HCEC 1CT (cell line): ENCODE data around the gene ARHGAP29.
"Not testable (repeated sequence)": the region's sequence is repeated elsewhere in the genome, so short reads cannot be mapped to it uniquely, and the experiment has no call there.

Experiments
- DNase-seq: peaks from one replicate; pipeline ENCODE4 v3.0.0-alpha.2; 2017

Gene ARHGAP29

DNA sequence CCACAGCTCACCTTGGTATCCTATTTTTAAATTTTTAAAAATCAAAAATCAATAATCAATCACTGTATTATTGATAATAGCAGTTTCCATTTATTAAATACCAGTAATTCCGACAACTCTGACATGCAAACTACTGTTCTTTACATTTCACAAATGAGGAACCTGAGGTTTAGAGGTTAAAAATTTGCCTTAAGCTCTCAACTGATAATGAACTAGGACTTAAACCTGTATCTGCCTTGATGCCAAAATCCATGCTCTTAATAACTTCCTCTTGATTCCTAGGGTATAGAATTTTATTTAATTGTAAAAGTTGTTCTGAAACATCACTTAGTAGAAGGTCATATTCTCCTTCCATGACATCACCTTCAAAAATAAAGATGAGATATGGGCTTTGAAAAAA, 5.6 kb downstream of the ARHGAP29 start:
- DNase-seq, result no peak

DNA sequence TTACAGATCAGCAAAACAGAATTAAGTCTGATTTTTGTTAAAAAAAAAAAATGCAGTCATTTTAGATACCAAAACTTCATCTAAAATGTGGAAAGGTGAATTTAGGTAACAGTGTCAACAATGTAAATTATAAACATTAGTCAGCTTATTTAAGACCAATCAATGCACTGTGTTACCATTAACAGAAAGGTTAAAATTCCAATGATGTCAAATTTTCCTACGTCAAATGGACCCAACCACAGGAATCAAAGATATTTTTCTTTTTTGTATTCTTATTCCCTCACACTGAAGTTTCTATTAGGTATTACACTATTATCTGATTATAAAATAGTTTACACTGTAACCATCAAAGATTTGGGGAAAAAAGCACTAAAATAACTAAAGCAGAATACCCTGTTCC, 6.5 kb downstream of the ARHGAP29 start:
- DNase-seq, result no peak

DNA sequence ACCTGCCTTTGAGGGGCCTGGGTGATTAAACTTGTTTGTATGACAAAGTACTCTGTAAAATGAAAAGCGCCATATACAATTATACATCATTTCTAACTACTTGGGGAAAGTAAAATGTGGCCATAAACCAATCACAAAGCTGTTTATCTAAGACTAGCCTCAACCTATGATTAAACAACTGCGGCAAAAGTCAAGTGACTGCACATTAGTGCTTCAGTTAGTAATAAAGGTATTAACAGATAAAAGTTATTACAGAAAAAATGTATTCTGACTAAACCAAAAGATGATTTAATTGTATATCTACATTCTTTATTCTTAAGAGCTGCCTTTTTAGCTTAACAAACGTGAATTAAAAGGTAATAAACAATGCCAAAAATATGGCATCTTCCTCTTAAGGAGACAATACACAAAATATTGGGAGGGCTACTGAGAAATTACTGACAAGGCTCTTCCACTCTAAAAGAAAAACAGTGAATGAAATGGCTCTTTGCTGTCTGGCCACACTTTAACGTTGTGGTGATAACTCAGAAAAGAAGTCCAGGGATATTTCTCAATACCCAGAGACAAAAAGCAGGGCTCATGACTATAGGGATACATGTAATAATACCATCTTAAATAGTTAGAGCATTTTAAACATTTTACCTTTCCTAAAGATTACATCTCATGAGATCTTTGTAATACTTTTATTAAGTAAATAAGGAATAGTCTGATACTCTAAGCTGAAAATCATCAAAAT, 8.6 kb downstream of the ARHGAP29 start:
- no peak for DNase-seq

DNA sequence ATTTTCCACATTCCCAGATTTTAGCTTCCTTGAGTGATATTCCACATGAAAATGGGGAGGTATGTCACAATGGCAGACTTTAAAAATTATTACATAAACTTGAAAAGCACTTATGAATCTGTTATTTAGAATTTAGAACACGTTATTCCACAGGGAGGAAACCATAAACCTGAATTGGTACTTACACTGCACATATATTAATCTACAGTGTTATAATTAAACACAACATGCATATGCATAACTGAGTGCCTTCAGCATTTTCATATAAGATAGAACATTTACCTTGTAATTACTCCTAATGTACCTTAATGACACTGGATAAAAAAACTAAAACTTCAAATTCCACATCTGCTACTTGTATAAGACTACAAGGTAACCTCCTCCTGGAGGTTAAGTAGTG, 9.8 kb downstream of the ARHGAP29 start:
- no peak for DNase-seq

DNA sequence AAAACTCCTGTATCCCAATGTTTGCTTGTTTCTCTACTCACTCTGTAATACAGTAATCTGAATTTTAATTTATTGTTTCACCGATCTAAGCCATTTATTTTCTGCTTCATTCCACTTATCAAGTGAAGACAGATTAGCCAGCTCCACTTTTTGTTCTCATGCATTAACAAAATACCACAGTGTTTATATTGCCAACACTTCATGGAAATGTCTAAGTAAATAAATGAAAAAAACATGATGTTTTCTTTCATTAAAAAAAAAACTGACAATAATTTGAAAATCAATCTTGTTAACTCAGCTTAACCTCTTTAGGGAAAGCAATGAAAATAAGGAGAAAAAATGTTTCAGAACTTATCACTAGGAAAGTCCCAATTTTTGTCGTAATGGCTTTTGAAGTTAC, 11.5 kb downstream of the ARHGAP29 start:
- no peak for DNase-seq

DNA sequence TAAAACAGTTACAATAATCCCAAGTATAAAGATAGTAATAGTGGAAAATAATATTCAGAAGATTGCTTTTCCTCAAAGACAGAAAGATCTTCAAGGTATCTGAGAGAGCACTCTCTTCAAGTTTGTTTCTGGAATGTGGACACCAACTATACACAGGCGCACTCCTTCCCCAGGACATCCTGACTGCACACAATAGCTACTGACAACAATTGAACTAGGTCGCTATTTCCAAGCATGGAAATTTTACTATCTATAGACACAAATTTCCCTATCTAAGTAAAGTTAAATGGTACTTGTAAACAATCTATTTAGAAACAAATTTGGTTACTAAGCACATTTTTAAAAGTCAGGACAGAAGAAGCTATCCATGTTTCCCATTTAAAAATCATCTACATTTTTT, 19.1 kb downstream of the ARHGAP29 start:
- DNase-seq, result no peak

DNA sequence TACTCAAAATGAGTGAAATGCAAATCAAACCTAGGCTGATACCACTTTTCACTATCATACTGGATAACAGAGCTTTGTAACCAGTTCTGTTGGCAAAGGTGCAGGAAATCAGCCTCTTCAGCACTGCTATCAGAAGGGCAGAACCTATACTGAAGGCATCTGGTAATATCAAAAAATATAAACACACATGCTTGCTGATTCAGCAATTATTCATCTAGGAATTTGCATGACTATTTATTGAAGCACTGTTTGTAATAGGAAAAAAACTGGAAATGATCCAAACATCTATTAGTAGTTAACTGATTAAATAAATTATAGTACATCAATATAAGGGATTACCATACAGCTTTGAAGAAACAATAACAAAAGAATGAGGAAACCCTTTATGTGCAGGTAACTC, 21.4 kb downstream of the ARHGAP29 start:
- peak; percentile 64 for DNase-seq

DNA sequence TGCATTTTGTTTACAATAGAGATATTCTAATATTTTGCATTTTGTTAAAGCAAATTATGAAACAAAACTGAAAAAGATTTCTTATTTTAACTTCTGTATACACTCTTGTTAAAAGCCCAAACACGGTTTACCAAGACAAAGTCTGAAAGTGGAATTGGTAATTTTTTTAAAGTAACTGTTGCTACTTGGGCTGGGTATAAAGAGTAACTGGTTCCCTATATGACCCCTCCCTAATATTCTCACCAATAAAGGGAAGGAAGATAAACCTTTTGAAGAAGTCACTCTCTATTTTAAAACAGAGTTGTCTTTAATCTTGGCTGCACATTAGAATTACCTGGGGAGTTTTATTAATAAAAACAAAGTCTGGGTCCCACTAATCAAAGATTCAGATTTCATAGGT, 27.4 kb downstream of the ARHGAP29 start:
- DNase-seq, result no peak

DNA sequence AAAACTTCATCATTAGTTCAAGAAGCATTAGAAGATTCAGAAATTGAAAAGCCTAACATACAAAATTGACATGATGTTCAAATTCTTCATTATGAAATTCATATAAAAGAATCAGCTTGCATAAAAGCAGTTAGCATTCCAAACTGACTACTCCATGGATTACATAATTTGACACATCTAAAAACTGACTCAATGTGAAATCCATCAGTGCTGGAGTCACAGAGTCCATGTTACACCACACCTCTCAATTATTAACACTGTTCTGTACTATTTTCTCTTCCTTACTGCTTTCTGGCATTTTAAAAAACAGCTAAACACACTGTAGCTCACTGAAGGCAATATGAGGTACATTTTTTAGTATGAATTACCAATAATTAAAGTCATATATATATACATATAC, 28.0 kb downstream of the ARHGAP29 start:
- DNase-seq, result peak; percentile 81

DNA sequence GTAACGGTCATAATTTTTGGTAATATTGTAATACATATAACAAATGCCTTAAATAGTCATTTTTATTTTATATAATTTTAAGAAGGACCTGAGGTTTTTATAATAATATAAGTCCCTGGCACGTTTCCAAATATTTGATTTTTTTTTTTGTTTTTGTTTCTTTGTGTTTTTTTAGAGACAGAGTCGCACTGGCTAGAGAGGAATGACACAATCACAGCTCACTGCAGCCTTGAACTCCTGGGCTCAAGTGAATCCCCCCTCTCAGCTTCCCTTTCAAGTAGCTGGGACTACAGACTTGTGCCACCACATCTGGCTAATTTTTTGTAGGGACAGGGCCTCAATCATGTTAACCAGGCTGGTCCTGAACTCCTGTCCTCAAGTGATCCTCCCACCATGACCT, 29.7 kb downstream of the ARHGAP29 start:
- DNase-seq, result no peak

DNA sequence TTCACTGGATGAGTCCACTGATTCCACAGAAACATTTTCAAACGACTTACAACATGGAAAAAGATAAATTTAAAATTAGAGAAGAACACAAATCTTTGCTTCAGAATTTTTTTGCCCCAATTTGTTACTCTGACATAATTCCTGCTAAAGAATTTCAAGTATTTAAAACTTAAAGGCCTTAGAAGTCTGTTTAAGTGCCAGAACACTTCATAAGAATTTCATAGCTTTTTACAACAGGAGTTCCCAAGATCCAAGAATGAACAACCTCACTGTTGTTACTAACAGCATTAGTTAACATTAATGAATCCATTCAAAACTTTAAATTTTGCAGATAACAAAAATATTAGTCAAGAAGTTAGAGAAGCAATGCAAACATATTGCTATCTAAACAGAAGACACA, 31.7 kb downstream of the ARHGAP29 start:
- no peak for DNase-seq

DNA sequence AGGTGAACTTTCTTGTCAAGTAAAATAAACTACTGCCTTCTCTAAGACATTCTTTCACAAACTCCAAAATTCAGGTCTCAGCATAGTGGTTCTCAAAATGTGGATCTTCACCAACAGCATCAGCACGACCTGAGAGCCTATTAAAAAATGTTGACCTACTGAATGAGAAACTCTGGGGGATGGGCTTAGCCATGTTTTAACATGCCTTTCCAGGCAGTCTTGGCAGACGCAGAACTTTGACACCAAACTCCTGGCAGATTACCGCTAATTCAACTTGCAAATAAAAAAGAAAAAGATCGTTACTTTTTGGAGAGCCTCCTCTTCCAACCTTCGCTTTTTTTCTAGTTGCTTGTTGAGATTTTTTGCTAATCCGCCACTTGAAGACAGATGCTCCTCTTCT, 35.1 kb downstream of the ARHGAP29 start:
- DNase-seq, result no peak

DNA sequence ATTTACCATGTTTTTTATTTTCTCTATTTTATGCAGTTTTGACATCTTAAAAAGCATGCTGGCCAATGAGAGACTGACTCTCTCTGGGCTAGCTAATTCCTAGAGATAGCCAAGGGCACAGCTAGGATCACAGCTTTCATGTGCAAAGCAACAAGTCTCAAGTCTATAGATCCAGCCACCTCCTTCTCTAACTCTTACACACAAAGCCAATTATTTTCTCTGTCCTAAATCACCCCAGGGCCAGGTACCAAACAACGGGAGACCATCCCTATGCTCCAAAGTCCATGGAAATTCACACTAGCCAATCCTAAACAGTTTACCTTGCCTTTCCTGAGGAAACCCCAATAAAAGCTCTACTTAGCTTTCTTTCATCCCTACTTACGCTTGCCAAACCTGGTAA, 38.0 kb downstream of the ARHGAP29 start:
- DNase-seq, result no peak

DNA sequence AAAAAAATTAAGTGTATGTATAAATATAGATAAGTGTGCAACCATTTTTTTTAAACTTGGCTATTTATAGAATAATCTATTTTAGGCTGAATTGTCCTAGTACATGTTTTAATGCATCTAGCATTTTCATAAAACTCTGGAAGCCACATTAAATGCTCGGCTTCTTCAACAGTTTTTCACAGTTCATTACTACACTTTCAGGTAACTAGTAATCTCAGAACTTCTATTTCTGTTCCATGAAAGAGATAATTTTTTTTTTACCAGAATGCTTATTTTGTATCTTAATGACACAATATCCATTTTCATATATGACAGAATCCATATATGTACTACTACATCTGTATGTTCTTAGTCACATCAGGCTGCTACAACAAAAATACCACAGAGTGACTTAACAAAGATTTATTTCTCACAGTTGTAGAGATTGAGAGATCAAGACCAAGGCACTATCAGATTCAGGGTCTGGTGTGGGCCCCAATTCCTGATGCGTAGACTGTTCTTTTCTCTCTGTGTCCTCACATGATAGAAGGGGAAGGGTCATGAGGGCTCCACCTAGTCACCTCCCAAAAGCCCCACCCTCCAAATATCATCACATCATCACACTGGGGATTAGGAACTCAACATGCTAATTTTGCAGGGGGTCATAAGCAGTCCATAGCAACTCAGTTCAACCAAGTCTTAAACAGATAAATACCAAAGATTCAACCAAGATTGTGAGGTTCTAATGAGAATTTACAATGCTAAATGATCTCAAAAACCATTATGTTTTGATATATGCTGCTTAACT, 43.1 kb downstream of the ARHGAP29 start:
- no peak for DNase-seq

DNA sequence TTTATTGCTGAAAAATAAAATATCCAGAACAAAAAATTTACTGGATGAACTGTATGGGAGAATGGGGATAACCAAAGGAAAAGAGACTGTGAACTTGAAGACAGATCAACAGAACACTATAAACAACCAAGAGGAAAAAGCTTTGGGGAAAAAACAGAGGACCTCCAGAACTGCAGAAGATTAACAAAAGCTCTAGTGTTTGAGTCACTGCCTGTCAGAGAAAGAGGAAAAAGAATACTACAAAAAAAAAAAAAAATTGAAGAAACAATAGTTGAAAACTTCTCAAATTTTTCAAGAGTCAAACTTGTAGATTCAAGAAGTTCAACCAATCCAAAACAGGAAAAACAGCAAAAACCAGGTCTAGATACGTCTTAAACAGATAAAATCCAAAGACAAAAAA, 44.3 kb downstream of the ARHGAP29 start:
- no peak for DNase-seq

DNA sequence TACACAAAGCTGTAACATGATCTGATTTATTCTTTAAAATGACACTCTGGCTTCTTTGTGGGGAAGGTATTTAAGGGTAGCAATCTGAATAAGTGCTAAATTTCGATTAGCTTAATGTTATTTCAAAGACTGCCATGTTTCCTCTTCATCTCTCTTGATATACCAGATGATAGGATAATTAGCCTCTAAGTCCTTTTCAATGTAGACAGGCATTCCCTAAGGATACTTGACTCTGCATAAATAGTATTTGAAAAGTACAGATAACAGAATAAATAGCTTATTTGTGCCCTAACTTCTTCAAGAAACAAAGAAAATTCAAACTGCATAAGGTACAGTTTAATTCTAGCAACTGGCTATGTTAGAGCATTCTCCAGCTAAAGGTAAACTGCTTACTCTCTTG, 46.2 kb downstream of the ARHGAP29 start:
- DNase-seq, result no peak

DNA sequence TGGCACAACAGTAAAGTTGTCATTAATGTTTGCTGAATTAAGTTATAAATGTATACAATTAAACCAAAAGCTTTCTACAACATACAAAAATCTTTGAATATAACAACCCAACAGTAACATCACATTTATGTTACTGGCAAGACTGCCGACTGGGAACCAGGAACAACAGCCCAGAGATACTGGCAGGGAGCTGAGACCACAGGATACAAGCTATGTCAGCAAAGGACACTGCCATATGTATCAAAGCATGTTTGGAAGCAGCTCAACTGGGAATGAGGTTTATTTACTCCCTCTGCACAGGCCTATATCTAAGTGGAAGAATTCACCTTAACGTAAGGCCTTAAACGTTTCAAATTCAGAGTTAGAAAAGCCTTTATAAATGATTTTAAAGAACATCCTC, 50.4 kb downstream of the ARHGAP29 start:
- DNase-seq, result no peak

DNA sequence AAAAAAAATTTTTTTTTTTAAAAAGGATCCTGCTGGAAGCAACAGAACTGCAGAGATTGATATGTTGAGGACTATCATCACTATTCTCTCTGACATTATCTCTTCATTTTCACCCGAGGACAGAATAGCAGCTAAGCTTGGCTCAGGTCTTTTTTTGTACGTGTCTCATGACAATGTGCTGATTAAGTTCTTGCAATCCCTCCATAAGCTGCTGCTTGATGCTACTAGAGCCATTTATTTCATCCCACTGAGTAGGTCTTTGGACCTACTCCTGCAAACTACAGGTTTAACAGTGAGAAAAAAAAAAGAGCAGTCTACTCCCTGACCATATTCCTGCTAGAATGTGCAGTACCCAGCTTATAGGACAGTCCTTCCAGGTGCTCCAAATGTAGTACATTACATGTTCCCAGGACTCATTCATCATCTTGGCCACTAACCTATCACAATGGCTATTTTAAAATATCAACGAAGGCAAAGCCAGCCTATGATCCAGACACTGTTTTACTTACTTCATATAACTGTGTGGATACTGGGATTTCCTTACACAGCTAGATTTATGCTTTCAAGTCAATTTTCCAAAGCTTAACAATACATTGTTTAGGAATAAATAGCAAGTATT, 54.1 kb downstream of the ARHGAP29 start:
- no peak for DNase-seq

DNA sequence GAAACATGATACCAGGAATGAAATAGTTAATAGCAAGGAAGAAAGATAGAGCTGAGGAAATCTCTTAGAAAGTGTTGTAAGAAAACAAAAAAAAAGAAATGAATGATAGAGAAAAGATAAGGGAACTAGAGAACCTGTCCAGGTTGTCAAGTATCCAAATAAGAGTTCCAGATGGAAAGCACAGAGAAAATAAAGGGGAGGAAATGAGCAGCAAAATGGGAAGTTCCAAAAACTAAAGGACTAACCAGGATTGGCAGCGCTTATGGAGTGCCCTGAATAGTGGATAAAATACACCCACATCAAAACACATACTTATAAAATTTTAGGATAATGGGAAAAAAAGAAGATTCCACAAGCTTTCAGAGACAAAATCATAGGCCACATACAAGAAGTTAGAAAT, 55.2 kb downstream of the ARHGAP29 start:
- DNase-seq, result no peak

DNA sequence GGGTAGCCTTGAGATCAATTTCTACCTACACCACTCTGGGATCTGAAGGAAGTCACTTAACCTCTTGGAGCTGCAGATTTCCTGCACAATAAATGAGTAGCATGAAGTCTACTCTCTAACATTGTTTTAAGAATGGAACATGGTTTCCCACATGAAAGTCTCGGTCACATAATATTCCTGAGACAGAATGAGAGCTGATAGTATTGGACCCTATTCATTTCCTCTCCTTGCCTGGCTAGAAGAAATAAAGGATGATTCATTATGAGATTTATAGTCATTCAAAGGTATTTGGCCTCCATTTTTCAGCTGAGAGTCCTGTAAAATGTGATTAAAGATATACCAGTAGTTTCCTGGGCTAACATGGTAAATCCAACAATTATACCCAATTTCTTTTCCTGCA, 56.7 kb downstream of the ARHGAP29 start:
- DNase-seq, result peak; percentile 16

DNA sequence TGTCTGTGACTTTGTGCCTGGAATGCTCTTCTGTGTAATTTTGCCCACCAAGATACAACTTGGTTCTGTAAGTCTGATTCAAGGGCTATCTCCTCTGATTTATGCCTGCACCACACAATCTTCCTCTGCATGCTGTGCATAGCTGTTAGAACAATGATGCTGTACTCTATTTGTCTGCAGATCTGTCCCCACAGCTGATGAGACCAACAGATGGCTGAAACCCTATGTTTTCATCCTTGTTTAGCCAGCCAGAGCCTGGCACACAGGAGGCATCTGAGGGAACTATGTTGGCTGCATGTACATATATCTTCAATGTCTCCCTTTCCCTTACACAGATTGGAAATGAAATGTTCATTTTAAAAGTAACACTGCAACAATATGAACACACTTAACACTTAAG, 58.5 kb downstream of the ARHGAP29 start:
- no peak for DNase-seq

DNA sequence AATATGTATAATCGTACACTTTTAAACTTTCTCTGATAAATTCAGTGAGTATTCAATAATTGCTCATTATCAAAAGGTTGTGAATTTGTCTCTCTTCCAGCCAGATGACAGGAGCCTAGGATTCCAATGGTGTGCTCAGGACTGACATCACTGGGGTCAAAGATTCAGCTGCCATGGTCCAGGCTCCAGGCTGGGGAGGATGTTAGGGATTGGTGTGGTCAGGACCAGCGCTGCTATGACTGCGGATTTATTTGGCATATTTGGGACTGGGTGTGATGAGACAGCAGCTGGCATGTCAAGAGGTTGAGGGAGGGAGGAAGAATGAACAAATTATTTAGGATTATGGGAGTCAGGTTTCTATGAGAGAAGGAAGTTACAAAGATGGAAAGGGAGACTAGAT, 68.3 kb downstream of the ARHGAP29 start:
- DNase-seq, result no peak

DNA sequence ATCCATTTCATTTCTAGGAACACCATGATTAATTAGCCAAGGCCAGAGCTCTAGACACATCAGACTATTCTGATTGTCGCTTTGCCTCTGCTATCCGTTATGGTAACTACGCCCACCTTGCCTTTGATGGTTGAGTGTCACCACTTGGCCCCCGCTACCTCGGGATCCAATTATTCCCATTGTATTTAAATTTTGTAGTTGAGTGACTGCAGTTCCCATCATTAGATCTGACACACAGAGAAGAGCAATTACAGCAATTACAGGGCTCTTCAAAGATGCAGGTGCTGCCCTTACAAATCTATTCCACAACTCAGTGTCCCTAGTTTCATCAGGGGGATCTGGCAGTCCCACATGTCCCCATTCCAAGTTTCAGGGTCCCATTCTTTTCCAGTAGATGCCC, 71.5 kb downstream of the ARHGAP29 start:
- DNase-seq, result no peak

DNA sequence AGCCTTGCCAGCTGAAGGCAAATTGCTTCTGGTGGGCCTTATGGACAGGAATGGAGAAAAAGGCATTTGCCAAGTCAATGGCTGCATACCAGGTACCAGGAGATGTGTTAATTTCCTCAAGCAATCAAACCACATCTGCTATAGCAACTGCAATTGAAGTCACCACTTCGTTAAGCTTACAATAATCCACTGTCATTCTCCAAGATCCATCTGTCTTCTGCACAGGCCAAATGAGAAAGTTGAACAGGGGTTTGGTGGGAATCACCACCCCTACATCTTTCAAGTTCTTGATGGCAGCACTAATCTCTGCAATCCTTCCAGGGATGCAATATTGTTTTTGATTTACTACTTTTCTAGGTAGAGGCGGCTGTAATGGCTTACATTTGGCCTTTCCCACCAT, 72.5 kb downstream of the ARHGAP29 start:
- DNase-seq, result not testable (repeated sequence)
